H9 (cell line): ENCODE data around the gene PEX26. TPM values are rescaled to one million over a fixed set of nuclear protein-coding genes. Genes with fewer than 3 reads are reported as not detected.

Source experiments
- DNase-seq: peaks from one replicate; pipeline ENCODE4 v3.0.0-alpha.2; 2017
- H2AFZ ChIP-seq: one replicate; pipeline ENCODE4 v1.6.1; 2013; ENCODE audit warnings: mild to moderate bottlenecking, low read length, control low read depth, moderate library complexity
- H2AK5ac ChIP-seq: 2 replicates; pipeline ENCODE4 v1.6.1; 2013; ENCODE audit warnings: low read length, control low read depth, mixed read lengths; ENCODE audit not compliant: insufficient read length
- H2BK120ac ChIP-seq: one replicate; pipeline ENCODE4 v1.6.1; 2013; ENCODE audit warnings: low read depth, mild to moderate bottlenecking, low read length, control low read depth, inconsistent platforms; ENCODE audit not compliant: poor library complexity, severe bottlenecking
- H2BK12ac ChIP-seq: 2 replicates; pipeline ENCODE4 v1.6.1; 2013; ENCODE audit warnings: low read length, control low read depth, mixed read lengths, low read depth; ENCODE audit not compliant: insufficient read length
- H2BK15ac ChIP-seq: 2 replicates; pipeline ENCODE4 v1.6.1; 2013; ENCODE audit warnings: low read depth, low read length, control low read depth
- H2BK20ac ChIP-seq: one replicate; pipeline ENCODE4 v1.6.1; 2013; ENCODE audit warnings: low read depth, mild to moderate bottlenecking, low read length, control low read depth, inconsistent platforms; ENCODE audit not compliant: poor library complexity, severe bottlenecking
- H2BK5ac ChIP-seq: 2 replicates; pipeline ENCODE4 v1.6.1; 2013; ENCODE audit warnings: low read length, control low read depth, mixed read lengths; ENCODE audit not compliant: insufficient read length
- H3K14ac ChIP-seq: 2 replicates; pipeline ENCODE4 v1.6.1; 2013; ENCODE audit warnings: low read length, control low read depth; ENCODE audit not compliant: insufficient read depth
- H3K18ac ChIP-seq: 2 replicates; pipeline ENCODE4 v1.6.1; 2013; ENCODE audit warnings: low read depth, mild to moderate bottlenecking, mixed read lengths, low read length, control low read depth; ENCODE audit not compliant: insufficient read length
- H3K23ac ChIP-seq: 2 replicates; pipeline ENCODE4 v1.6.1; 2013; ENCODE audit warnings: low read length, control low read depth, mixed read lengths, low read depth; ENCODE audit not compliant: insufficient read length
- H3K23me2 ChIP-seq: 2 replicates; pipeline ENCODE4 v1.6.1; 2013; ENCODE audit warnings: low read depth, mild to moderate bottlenecking, mixed read lengths, low read length, control low read depth; ENCODE audit not compliant: insufficient read length, poor library complexity, severe bottlenecking
- H3K27ac ChIP-seq: 2 replicates; pipeline ENCODE4 v1.5.1; 2013; ENCODE audit warnings: low read length, control low read depth, mixed read lengths, low read depth; ENCODE audit not compliant: insufficient read length
- H3K27me3 ChIP-seq: 2 replicates; pipeline ENCODE4 v1.6.1; 2013; ENCODE audit warnings: low read length, control low read depth, inconsistent platforms; ENCODE audit not compliant: insufficient read depth
- H3K4ac ChIP-seq: 2 replicates; pipeline ENCODE4 v1.6.1; 2013; ENCODE audit warnings: low read depth, mild to moderate bottlenecking, control low read depth, inconsistent platforms, low read length, moderate library complexity
- H3K4me1 ChIP-seq: 2 replicates; pipeline ENCODE4 v1.6.1; 2013; ENCODE audit warnings: low read length, control low read depth, inconsistent platforms; ENCODE audit not compliant: insufficient read depth
- H3K4me2 ChIP-seq: 2 replicates; pipeline ENCODE4 v1.6.1; 2013; ENCODE audit warnings: low read length, control low read depth, mixed read lengths; ENCODE audit not compliant: insufficient read length, insufficient read depth
- H3K56ac ChIP-seq: 2 replicates; pipeline ENCODE4 v1.6.1; 2013; ENCODE audit warnings: low read depth, mild to moderate bottlenecking, mixed read lengths, low read length, control low read depth; ENCODE audit not compliant: insufficient read length
- H3K79me1 ChIP-seq: 2 replicates; pipeline ENCODE4 v1.6.1; 2013; ENCODE audit warnings: low read depth, mild to moderate bottlenecking, moderate library complexity, low read length, control low read depth, inconsistent platforms; ENCODE audit not compliant: insufficient read depth, poor library complexity, severe bottlenecking
- H3K79me2 ChIP-seq: 2 replicates; pipeline ENCODE4 v1.6.1; 2013; ENCODE audit warnings: low read length, control low read depth, inconsistent platforms; ENCODE audit not compliant: insufficient read depth
- H3K9ac ChIP-seq: 2 replicates; pipeline ENCODE4 v1.6.1; 2013; ENCODE audit warnings: low read length, control low read depth, mixed read lengths; ENCODE audit not compliant: insufficient read length; ENCODE audit errors: extremely low read depth
- H3K9me3 ChIP-seq: one replicate; pipeline ENCODE4 v1.6.1; 2013; ENCODE audit warnings: low read depth, low read length, inconsistent platforms; ENCODE audit not compliant: control insufficient read depth
- H3T11ph ChIP-seq: one replicate; pipeline ENCODE4 v1.6.1; 2013; ENCODE audit warnings: mild to moderate bottlenecking, low read length, control low read depth, inconsistent platforms
- H4K20me1 ChIP-seq: one replicate; pipeline ENCODE4 v1.6.1; 2013; ENCODE audit not compliant: control insufficient read depth, insufficient read length, insufficient read depth
- H4K5ac ChIP-seq: 2 replicates; pipeline ENCODE4 v1.6.1; 2013; ENCODE audit warnings: low read depth, mild to moderate bottlenecking, mixed read lengths, low read length, control low read depth; ENCODE audit not compliant: insufficient read length
- H4K8ac ChIP-seq: replicated peaks from 2 replicates; pipeline ENCODE4 v1.6.1; 2013; ENCODE audit warnings: low read length, control low read depth, mixed read lengths, low read depth; ENCODE audit not compliant: insufficient read length
- H4K91ac ChIP-seq: 2 replicates; pipeline ENCODE4 v1.6.1; 2013; ENCODE audit warnings: low read depth, mild to moderate bottlenecking, moderate library complexity, mixed read lengths, low read length, control low read depth; ENCODE audit not compliant: insufficient read length
- H3K27ac Mint-ChIP-seq, 3 experiments: 2 replicates in 2 of 3; 3 replicates in 1 of 3; pipeline ENCODE4 v1.8.0; 2020 to 2021; ENCODE audit warnings: mixed read lengths in 3 of 3, mild to moderate bottlenecking in 1 of 3, moderate library complexity in 1 of 3
- H3K27me3 Mint-ChIP-seq: 2 replicates; pipeline ENCODE4 v1.8.0; 2021; ENCODE audit warnings: low read depth, mild to moderate bottlenecking, moderate library complexity, mixed read lengths
- H3K36me3 Mint-ChIP-seq, 3 experiments: 2 replicates in 2 of 3; 3 replicates in 1 of 3; pipeline ENCODE4 v1.8.0; 2020 to 2021; ENCODE audit warnings: low read depth in 3 of 3, mixed read lengths in 3 of 3; ENCODE audit not compliant: insufficient read depth in 1 of 3
- H3K4me1 Mint-ChIP-seq, 2 experiments: 2 replicates each; pipeline ENCODE4 v1.8.0; 2020; ENCODE audit warnings: mixed read lengths in 2 of 2
- H3K4me3 Mint-ChIP-seq, 2 experiments: 2 replicates in 1 of 2; 3 replicates in 1 of 2; pipeline ENCODE4 v1.8.0; 2020 to 2021; ENCODE audit warnings: mild to moderate bottlenecking in 2 of 2, mixed read lengths in 2 of 2, moderate library complexity in 1 of 2
- H3K9me3 Mint-ChIP-seq, 2 experiments: 2 replicates in 1 of 2; 3 replicates in 1 of 2; pipeline ENCODE4 v1.8.0; 2020; ENCODE audit warnings: mild to moderate bottlenecking in 2 of 2, mixed read lengths in 2 of 2, moderate library complexity in 1 of 2
- CTCF ChIP-seq: fragments of 200-600 bp; sonication (generic); conservative IDR thresholded peaks from 3 replicates; pipeline ENCODE4 v1.8.0; 2021; ENCODE audit warnings: antibody characterized with exemption, mild to moderate bottlenecking
- WGBS: extraction: QIAGEN DNeasy Blood & Tissue Kit; methylation state at CpG from one replicate; pipeline ENCODE4 v1.1.7; 2013; ENCODE audit warnings: missing lambda C conversion rate, low lambda C conversion rate, mixed read lengths; ENCODE audit not compliant: insufficient read length; ENCODE audit errors: extremely low coverage; 5-methylcytosine and 5-hydroxymethylcytosine counted together
- total RNA-seq: library from RNA; stranded (reverse); gene quantifications from 2 replicates; pipeline ENCODE4 v1.2.1, GENCODE V29; 2021

PEX26 gene
- total RNA-seq, 1 experiment from 2014 or later: 35.4 TPM

GRCh38 chr22:18093661-18094060, 15.9 kb downstream of the PEX26 start:
- Histone ChIP-seq H3K14ac (no peak overlapping the region), H4K5ac (no peak overlapping the region), H3K9me3 (no peaks in the 10 kb centered on the region), H4K8ac (no peak overlapping the region), H2BK5ac (no peak overlapping the region), H3K9ac (no peak overlapping the region), H2BK120ac (no peak overlapping the region), H3K18ac (no peak overlapping the region), H3K79me2 (no peaks in the 10 kb centered on the region), H3K4ac (no peak overlapping the region), H3K56ac (no peak overlapping the region), H3K27ac (no peak overlapping the region), H3K4me1 (no peaks in the 10 kb centered on the region), H3K23ac (no peak overlapping the region), H2AFZ (no peak overlapping the region), H3T11ph (no peak overlapping the region), H2BK12ac (no peak overlapping the region), H3K79me1 (no peaks in the 10 kb centered on the region), H3K4me2 (no peak overlapping the region), H4K91ac (no peak overlapping the region), H4K20me1 (no peaks in the 10 kb centered on the region), H2AK5ac (no peak overlapping the region), H3K27me3 (no peaks in the 10 kb centered on the region), H3K23me2 (no peaks in the 10 kb centered on the region), H2BK15ac (no peak overlapping the region), H2BK20ac (no peak overlapping the region)
- WGBS: no CpG with 5 or more reads among the region's 6 CpGs
- peaks cover 3% of the 10 kb centered on the region in 2 experiments; a peak in 3 of 4 replicates for H3K4me1 Mint-ChIP-seq
- no peak for DNase-seq
- no peak overlapping the region for H3K27ac Mint-ChIP-seq
- H3K9me3 Mint-ChIP-seq: no peaks in the 10 kb centered on the region; a peak in 1 of 5 replicates
- H3K36me3 Mint-ChIP-seq: peaks cover 20 to 46% (median 32%) of the 10 kb centered on the region in 3 experiments
- H3K4me3 Mint-ChIP-seq: no peak overlapping the region
- no peak for TF ChIP-seq CTCF
- H3K27me3 Mint-ChIP-seq: no peaks in the 10 kb centered on the region
